Suppressor macrophage treated with lipopolysaccharide for 4 hours (primary cell): Measurements from ENCODE around the gene CFAP77.

ENCODE experiments used
- DNase-seq: peaks from one replicate; pipeline ENCODE4 v3.0.0-alpha.2; 2020

The CFAP77 gene

DNA sequence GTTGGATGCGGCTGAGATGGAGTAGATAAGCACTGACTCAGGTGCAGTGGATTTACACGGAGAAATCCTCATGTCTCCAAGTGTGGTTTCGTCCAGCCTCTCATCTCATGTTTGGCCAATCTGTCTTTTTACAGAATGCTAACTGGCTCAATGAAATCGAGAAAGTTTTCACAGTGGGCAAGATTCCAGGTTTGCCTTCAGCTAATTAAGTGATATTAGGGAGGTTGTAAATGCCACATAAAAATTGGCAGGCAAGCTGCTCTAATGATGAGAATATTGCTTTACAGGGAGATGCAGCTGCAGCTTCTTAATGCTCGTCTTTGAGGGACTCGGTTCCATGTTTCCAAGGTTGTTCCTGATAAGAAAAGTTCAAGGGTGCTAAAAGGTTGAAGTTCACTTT lies 196.1 kb downstream of the CFAP77 start:
- DNase-seq, result no peak

DNA sequence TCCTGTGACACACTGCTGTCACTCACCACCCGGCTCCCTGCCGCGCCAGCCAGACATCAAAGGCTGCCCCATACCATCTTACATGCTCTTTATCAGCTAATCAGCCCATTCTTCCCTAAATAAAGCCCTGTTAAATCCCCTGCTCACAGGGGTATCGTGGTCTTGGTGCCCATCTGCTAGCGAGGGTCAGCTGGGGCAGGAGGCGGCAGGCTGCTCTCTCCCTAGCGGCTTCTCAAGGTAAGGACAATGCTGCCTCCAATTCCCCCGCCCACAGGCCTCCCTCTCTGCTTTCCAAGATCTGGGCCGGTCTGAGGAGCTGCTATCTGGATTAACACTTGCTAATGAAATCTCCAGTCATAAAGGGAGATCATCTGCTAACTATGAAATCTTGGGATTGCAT lies 199.2 kb downstream of the CFAP77 start:
- no peak for DNase-seq

DNA sequence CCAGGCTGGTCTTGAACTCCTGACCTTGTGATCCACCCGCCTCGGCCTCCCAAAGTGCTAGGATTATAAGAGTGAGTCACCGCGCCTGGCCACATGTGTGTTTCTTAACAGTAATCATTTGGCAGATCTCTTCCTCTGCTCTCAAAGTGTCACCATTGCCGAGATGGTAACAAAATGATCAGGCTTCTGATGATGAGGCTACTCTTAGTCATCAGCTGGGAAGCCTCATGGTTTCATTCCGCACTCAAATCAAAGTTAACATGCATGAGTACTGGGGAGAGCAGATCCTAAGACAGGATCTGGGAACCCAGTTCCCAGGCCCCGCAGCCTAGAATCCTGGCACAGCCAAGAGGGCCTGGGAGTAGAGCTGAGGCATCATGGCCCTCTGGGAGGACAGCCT lies 199.8 kb downstream of the CFAP77 start:
- no peak for DNase-seq

DNA sequence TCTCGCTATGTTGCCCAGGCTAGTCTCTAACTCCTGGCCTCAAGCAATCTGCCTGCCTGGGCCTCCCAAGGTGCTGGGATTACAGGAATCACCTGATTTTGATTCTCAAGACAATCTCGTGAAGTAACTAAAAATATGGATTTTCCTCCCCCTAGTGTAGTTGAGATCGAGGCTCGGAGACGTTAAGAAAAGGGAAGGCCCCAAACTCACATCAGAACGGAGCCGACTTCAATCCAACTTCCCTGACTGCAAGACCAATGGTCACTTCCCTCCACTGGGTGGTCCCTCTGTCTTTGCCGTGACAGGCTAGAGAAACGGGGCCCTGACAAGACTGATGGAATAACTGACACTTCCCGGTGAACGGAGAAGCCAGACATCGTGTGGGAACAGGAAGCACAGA lies 200.7 kb downstream of the CFAP77 start:
- no peak for DNase-seq

DNA sequence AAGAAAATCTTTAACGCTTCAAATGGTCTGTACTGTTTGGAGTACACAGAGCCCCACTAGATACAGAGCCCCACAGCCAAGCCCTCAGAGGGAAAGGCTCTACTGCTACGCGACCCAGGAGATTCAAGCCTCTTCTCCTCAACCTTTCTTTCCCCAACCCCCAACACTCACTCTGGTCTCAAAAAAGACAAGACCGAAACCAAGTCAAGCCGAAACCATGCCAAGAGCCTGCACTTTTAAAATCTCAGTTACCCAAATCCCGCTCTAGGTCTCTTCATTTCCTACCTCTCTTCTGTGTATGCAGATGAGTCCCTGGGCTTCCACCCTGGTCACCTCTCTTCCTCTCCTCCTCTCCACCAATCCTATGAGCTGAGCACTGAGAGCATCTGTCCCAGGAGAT lies 204.3 kb downstream of the CFAP77 start:
- no peak for DNase-seq

DNA sequence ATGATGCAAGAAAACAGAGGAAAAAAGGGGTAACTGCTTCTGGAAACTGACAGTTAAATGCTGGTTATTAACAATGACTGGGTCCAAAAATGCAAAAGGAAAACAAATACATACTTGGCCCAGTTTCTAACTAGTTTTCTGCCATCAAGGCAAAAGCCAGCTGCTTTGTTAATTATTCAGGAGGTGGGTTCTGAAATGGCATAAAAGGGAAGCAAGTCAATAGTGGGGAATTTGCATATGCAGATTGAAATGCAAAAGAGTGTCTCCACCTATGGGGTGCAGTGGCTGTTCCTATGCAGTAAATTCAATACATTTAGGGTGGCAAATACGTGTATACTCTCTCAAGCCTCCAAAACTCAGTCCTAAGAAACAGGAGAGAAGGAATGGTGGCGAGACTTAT lies 205.8 kb downstream of the CFAP77 start:
- no peak for DNase-seq

DNA sequence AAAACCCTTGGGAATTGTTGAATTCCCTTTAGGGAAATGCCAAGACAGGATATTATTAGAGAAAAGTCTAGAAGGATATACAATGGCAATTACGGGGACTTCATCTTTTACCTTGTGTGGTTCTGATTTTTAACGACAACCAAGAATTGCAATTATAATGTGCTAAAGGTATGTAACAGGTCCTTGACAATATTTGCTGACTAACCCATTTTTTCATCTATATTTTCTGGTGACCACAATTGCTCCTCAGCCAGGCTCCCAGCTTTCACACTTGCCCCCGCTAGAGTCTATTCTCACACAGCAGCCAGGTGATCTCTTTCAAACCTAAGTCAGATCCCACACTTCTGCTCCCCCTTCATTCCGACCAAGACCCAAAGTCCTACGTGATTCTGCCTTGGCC lies 206.7 kb downstream of the CFAP77 start:
- no peak for DNase-seq

DNA sequence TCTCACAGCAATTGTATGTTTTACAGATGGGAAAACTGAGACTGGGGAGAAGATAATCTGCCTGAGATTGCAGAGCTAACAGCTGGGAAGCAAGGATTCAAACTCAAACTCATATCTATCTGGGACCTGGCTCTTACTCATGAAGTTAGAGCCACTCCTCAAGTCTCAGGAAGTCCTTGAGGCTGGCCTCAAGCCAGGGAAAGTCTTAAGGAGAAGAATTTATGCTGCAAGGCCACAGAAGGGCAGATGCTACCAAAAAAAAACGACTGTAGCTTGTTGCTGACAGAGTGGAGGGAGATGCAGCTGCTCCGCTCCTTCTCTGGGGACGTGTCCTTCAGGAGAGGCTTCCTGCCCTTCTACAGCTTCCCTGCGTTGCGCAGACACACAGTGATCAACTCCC lies 212.1 kb downstream of the CFAP77 start:
- DNase-seq, result no peak
